ENCODE data around the gene PREX1. TPM values are rescaled to one million over a fixed set of nuclear protein-coding genes. Genes with fewer than 3 reads are reported as not detected.
A peak's percentile ranks its signal among the peaks of the same experiment; 100 is the strongest.
"Not testable (repeated sequence)": the region's sequence is repeated elsewhere in the genome, so short reads cannot be mapped to it uniquely, and the experiment has no call there.

The PREX1 gene
- total RNA-seq, 1 donor from 2014 or later: 78.2 TPM

GRCh38 chr20:48761874-48762273 lies 65.9 kb downstream of the PREX1 start:
- H3K27ac ChIP-seq: peak overlapping the region; percentile 69
- no peaks in the 10 kb centered on the region for H3K9me3 ChIP-seq
- H3K4me1 ChIP-seq: peaks cover 76% of the 10 kb centered on the region
- intact Hi-C loops (cut with DNase I): no loop called here
- DNase-seq (no peak), ATAC-seq (no peak)
- no peaks in the 10 kb centered on the region for H3K36me3 ChIP-seq
- H3K4me3 ChIP-seq: no peak overlapping the region
- no peaks in the 10 kb centered on the region for H3K27me3 ChIP-seq (ENCODE audit: low read depth)
- TF ChIP-seq CTCF (IDR thresholded peaks at IDR 0.05): no peak

- no peak overlapping the region for H3K4me3 ChIP-seq
- H3K36me3 ChIP-seq: no peaks in the 10 kb centered on the region
- no peak for TF ChIP-seq CTCF (IDR thresholded peaks at IDR 0.05)
- intact Hi-C loops (cut with DNase I): no loop called here
- no peaks in the 10 kb centered on the region for H3K27me3 ChIP-seq (ENCODE audit: low read depth)
- ATAC-seq (peak; percentile 60 to 64), DNase-seq (peak; percentile 75)
- H3K9me3 ChIP-seq: no peaks in the 10 kb centered on the region
- H3K4me1 ChIP-seq: peaks cover 69% of the 10 kb centered on the region
- peak overlapping the region; percentile 69 for H3K27ac ChIP-seq
Measured at GRCh38 chr20:48761023-48761785, 66.6 kb downstream of the PREX1 start.

GRCh38 chr20:48760403-48760983 lies 67.3 kb downstream of the PREX1 start:
- Histone ChIP-seq H3K36me3 (no peaks in the 10 kb centered on the region), H3K27me3 (ENCODE audit: low read depth) (no peaks in the 10 kb centered on the region), H3K9me3 (peaks cover 1% of the 10 kb centered on the region), H3K27ac (peak overlapping the region; percentile 69), H3K4me1 (peaks cover 67% of the 10 kb centered on the region), H3K4me3 (no peak overlapping the region)
- DNase-seq: no peak
- no peak for TF ChIP-seq CTCF (IDR thresholded peaks at IDR 0.05)
- ATAC-seq: peak; percentile 69 to 76
- intact Hi-C loops (cut with DNase I): no loop called here

- H3K4me3 ChIP-seq: no peak overlapping the region
- DNase-seq (no peak), ATAC-seq (no peak)
- intact Hi-C loops (cut with DNase I): no loop called here
- H3K27me3 ChIP-seq (ENCODE audit: low read depth): no peaks in the 10 kb centered on the region
- peaks cover 6% of the 10 kb centered on the region for H3K9me3 ChIP-seq
- peak overlapping the region; percentile 58 for H3K27ac ChIP-seq
- peaks cover 64% of the 10 kb centered on the region for H3K4me1 ChIP-seq
- no peak for TF ChIP-seq CTCF (IDR thresholded peaks at IDR 0.05)
- H3K36me3 ChIP-seq: no peaks in the 10 kb centered on the region
Measured at GRCh38 chr20:48759631-48760245, 68.1 kb downstream of the PREX1 start.

GRCh38 chr20:48758206-48758820 lies 69.5 kb downstream of the PREX1 start:
- peak; percentile 21 to 33 for ATAC-seq
- Histone ChIP-seq H3K27ac (peak overlapping the region; percentile 28), H3K9me3 (peaks cover 6% of the 10 kb centered on the region), H3K4me1 (peaks cover 58% of the 10 kb centered on the region), H3K4me3 (no peak overlapping the region), H3K27me3 (ENCODE audit: low read depth) (no peaks in the 10 kb centered on the region), H3K36me3 (no peaks in the 10 kb centered on the region)
- intact Hi-C loops (cut with DNase I): no loop called here
- DNase-seq: no peak
- TF ChIP-seq CTCF (IDR thresholded peaks at IDR 0.05): no peak

GRCh38 chr20:48756774-48757173 lies 71.0 kb downstream of the PREX1 start:
- H3K9me3 ChIP-seq; H3K27me3 ChIP-seq (ENCODE audit: low read depth); H3K36me3 ChIP-seq; H3K27ac ChIP-seq; ATAC-seq; H3K4me3 ChIP-seq; intact Hi-C loops (cut with DNase I); DNase-seq: not testable (repeated sequence)
- peaks cover 57% of the 10 kb centered on the region for H3K4me1 ChIP-seq

Measured in lower lobe of right lung (tissue), 2 donors.